ENCODE data around the gene LDLRAP1.

DNA sequence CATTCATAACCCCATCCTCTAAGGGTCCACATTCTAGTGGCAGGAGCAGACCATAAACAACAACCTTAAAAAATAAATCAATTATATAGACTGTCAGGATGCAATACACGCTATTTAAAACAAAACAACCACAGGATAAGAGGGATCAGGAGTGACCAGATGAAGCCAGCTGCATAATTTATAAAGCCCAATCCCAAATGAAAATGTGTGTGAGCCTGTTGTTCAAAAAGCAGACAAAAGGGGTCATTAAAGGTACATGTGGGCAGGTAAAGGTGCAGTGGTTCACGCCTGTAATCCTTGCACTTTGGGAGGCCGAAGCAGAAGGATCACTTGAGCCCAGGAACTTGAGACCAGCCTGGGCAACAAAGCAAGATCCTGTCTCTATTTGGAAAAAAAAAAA is 10.4 kb upstream of the LDLRAP1 start:
- no peak for TF ChIP-seq CREM (CRISPR knock-in tag; IDR thresholded peaks at IDR 0.05)
- no peak for TF ChIP-seq FOXK1 (CRISPR knock-in tag; IDR thresholded peaks at IDR 0.05)
- TF ChIP-seq, protein P1, sequence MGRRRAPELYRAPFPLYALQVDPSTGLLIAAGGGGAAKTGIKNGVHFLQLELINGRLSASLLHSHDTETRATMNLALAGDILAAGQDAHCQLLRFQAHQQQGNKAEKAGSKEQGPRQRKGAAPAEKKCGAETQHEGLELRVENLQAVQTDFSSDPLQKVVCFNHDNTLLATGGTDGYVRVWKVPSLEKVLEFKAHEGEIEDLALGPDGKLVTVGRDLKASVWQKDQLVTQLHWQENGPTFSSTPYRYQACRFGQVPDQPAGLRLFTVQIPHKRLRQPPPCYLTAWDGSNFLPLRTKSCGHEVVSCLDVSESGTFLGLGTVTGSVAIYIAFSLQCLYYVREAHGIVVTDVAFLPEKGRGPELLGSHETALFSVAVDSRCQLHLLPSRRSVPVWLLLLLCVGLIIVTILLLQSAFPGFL (CRISPR knock-in tag; IDR thresholded peaks at IDR 0.05; ENCODE audit: borderline replicate concordance), result no peak
- no peak for TF ChIP-seq CTCF (IDR thresholded peaks at IDR 0.05)
- TF ChIP-seq E2F4 (CRISPR knock-in tag; IDR thresholded peaks at IDR 0.05; ENCODE audit: borderline replicate concordance, low read depth), result no peak
- TF ChIP-seq SMAD3 (CRISPR knock-in tag; IDR thresholded peaks at IDR 0.05; ENCODE audit: borderline replicate concordance), result no peak
- no peak for TF ChIP-seq KAT7 (CRISPR knock-in tag; IDR thresholded peaks at IDR 0.05; ENCODE audit: borderline replicate concordance)
- TF ChIP-seq, protein P2, sequence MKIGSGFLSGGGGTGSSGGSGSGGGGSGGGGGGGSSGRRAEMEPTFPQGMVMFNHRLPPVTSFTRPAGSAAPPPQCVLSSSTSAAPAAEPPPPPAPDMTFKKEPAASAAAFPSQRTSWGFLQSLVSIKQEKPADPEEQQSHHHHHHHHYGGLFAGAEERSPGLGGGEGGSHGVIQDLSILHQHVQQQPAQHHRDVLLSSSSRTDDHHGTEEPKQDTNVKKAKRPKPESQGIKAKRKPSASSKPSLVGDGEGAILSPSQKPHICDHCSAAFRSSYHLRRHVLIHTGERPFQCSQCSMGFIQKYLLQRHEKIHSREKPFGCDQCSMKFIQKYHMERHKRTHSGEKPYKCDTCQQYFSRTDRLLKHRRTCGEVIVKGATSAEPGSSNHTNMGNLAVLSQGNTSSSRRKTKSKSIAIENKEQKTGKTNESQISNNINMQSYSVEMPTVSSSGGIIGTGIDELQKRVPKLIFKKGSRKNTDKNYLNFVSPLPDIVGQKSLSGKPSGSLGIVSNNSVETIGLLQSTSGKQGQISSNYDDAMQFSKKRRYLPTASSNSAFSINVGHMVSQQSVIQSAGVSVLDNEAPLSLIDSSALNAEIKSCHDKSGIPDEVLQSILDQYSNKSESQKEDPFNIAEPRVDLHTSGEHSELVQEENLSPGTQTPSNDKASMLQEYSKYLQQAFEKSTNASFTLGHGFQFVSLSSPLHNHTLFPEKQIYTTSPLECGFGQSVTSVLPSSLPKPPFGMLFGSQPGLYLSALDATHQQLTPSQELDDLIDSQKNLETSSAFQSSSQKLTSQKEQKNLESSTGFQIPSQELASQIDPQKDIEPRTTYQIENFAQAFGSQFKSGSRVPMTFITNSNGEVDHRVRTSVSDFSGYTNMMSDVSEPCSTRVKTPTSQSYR (CRISPR knock-in tag; IDR thresholded peaks at IDR 0.05), result no peak
- no peak for TF ChIP-seq PRRX2 (CRISPR knock-in tag; IDR thresholded peaks at IDR 0.05)
- TF ChIP-seq ZNF232 (CRISPR knock-in tag; IDR thresholded peaks at IDR 0.05), result no peak
- TF ChIP-seq TP53 (CRISPR knock-in tag; IDR thresholded peaks at IDR 0.05), result no peak
- TF ChIP-seq ATF3 (CRISPR knock-in tag; conservative IDR thresholded peaks at IDR 0.05), result no peak
- no peak for TF ChIP-seq RELA (CRISPR knock-in tag; IDR thresholded peaks at IDR 0.05; ENCODE audit: borderline replicate concordance)

Measured in WTC11 (cell line).